Measurements from ENCODE around the gene ERCC6. TPM values are rescaled to one million over a fixed set of nuclear protein-coding genes. Genes with fewer than 3 reads are reported as not detected.

ERCC6 gene
- total RNA-seq, 1 experiment from 2014 or later, result 18.2 TPM

DNA sequence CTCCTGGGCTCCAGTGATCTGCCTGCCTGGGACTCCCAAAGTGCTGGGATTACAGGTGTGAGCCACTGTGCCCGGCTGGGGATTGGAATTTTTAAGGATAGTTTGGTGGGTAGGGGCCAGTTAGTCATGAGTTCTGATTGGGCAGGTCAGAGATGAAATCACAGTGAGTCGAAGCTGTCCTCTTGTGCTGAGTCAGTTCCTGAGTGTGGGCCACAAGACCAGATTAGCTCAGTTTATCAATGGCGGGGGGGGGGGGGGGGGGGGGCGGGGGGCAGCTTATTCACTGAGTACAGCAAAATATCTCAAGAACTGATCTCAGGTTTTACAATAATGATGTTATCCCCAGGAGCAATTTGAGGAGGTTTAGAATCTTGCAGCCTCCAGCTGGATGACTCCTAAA is 11.6 kb upstream of the ERCC6 start:
- Histone ChIP-seq H2AK5ac (ENCODE audit: insufficient read length, low read length) (no peak overlapping the region), H2BK15ac (ENCODE audit: low read depth, low read length) (no peak overlapping the region), H3K23me2 (ENCODE audit: insufficient read length, low read depth, low read length, poor library complexity, severe bottlenecking) (no peaks in the 10 kb centered on the region), H4K20me1 (ENCODE audit: control insufficient read depth, insufficient read depth, insufficient read length) (no peaks in the 10 kb centered on the region), H3K79me2 (ENCODE audit: insufficient read depth, low read length) (no peaks in the 10 kb centered on the region), H2BK120ac (ENCODE audit: low read depth, low read length, poor library complexity, severe bottlenecking) (no peak overlapping the region), H2BK5ac (ENCODE audit: insufficient read length, low read length) (no peak overlapping the region), H3T11ph (ENCODE audit: low read length) (no peak overlapping the region), H2BK20ac (ENCODE audit: low read depth, low read length, poor library complexity, severe bottlenecking) (no peak overlapping the region), H3K56ac (ENCODE audit: insufficient read length, low read depth, low read length) (no peak overlapping the region), H2BK12ac (ENCODE audit: insufficient read length, low read depth, low read length) (no peak overlapping the region), H4K8ac (replicated peaks; ENCODE audit: insufficient read length, low read depth, low read length) (no peak overlapping the region), H3K4ac (ENCODE audit: low read depth, low read length) (no peak overlapping the region), H3K9ac (ENCODE audit: extremely low read depth, insufficient read length, low read length) (no peak overlapping the region), H3K23ac (ENCODE audit: insufficient read length, low read depth, low read length) (no peak overlapping the region), H3K14ac (ENCODE audit: insufficient read depth, low read length) (no peak overlapping the region), H3K27me3 (ENCODE audit: insufficient read depth, low read length) (no peaks in the 10 kb centered on the region), H2AFZ (ENCODE audit: low read length) (no peak overlapping the region), H3K27ac (ENCODE audit: insufficient read length, low read depth, low read length) (no peak overlapping the region), H3K18ac (ENCODE audit: insufficient read length, low read depth, low read length) (no peak overlapping the region), H4K91ac (ENCODE audit: insufficient read length, low read depth, low read length) (no peak overlapping the region), H3K9me3 (ENCODE audit: control insufficient read depth, low read depth, low read length) (no peaks in the 10 kb centered on the region), H3K4me2 (ENCODE audit: insufficient read depth, insufficient read length, low read length) (no peak overlapping the region), H3K4me1 (ENCODE audit: insufficient read depth, low read length) (no peaks in the 10 kb centered on the region; the same call in 1 of the 2 replicates), H4K5ac (ENCODE audit: insufficient read length, low read depth, low read length) (no peak overlapping the region), H3K79me1 (ENCODE audit: insufficient read depth, low read depth, low read length, poor library complexity, severe bottlenecking) (no peaks in the 10 kb centered on the region)
- H3K27ac Mint-ChIP-seq, result no peak overlapping the region
- WGBS (ENCODE audit: extremely low coverage, insufficient read length, low lambda C conversion rate), result no CpG with 5 or more reads among the region's 4 CpGs
- H3K36me3 Mint-ChIP-seq (ENCODE audit: insufficient read depth in 1 of 3, low read depth in 3 of 3), result peaks cover 0 to 4% (median 3%) of the 10 kb centered on the region in 3 experiments; a peak in 4 of 7 replicates
- peaks cover 27% of the 10 kb centered on the region for H3K27me3 Mint-ChIP-seq (ENCODE audit: low read depth)
- no peak for TF ChIP-seq CTCF (conservative IDR thresholded peaks at IDR 0.05)
- peak; percentile 47 for DNase-seq
- peaks cover 4 to 5% of the 10 kb centered on the region in 2 experiments for H3K4me1 Mint-ChIP-seq
- H3K9me3 Mint-ChIP-seq, result peaks cover 8 to 15% of the 10 kb centered on the region in 2 experiments; a peak in 4 of 5 replicates
- H3K4me3 Mint-ChIP-seq, result no peak overlapping the region
